ENCODE measurements around the gene FURIN. TPM values are rescaled to one million over a fixed set of nuclear protein-coding genes. Genes with fewer than 3 reads are reported as not detected.
A peak's percentile ranks its signal among the peaks of the same experiment; 100 is the strongest.

Gene FURIN
- total RNA-seq, 4 donors from 2014 or later: 58.7 to 121 (median 92.3) TPM

GRCh38 chr15:90826886-90827435 lies 41.4 kb upstream of the FURIN start:
- ATAC-seq (ENCODE audit: low FRiP score): no peak
- DNase-seq (ENCODE audit: low spot score): no peak
- no peak for TF ChIP-seq CTCF (IDR thresholded peaks at IDR 0.05)

- ATAC-seq (ENCODE audit: low FRiP score) (no peak), DNase-seq (ENCODE audit: low spot score) (no peak)
- TF ChIP-seq CTCF (IDR thresholded peaks at IDR 0.05): no peak
Measured at GRCh38 chr15:90828111-90828510, 40.3 kb upstream of the FURIN start.

GRCh38 chr15:90829126-90829525 lies 39.3 kb upstream of the FURIN start:
- DNase-seq (ENCODE audit: low spot score): no peak
- TF ChIP-seq CTCF (IDR thresholded peaks at IDR 0.05): no peak
- ATAC-seq (ENCODE audit: low FRiP score): no peak

- DNase-seq (ENCODE audit: low spot score): no peak
- ATAC-seq (ENCODE audit: low FRiP score): peak; percentile 55
- TF ChIP-seq CTCF (IDR thresholded peaks at IDR 0.05): no peak
Measured at GRCh38 chr15:90829942-90830440, 38.4 kb upstream of the FURIN start.

- DNase-seq (ENCODE audit: low spot score) (no peak), ATAC-seq (ENCODE audit: low FRiP score) (no peak)
- TF ChIP-seq CTCF (IDR thresholded peaks at IDR 0.05): no peak
Measured at GRCh38 chr15:90834626-90835025, 33.8 kb upstream of the FURIN start.

- DNase-seq (ENCODE audit: low spot score) (no peak), ATAC-seq (ENCODE audit: low FRiP score) (peak; percentile 52)
- TF ChIP-seq CTCF (IDR thresholded peaks at IDR 0.05): no peak
Measured at GRCh38 chr15:90836296-90836871, 32.0 kb upstream of the FURIN start.

GRCh38 chr15:90837094-90837493 lies 31.3 kb upstream of the FURIN start:
- no peak for DNase-seq (ENCODE audit: low spot score)
- TF ChIP-seq CTCF (IDR thresholded peaks at IDR 0.05): no peak

More at GRCh38 chr15:90837094-90837493, 31.3 kb upstream of the FURIN start:
- no peak for ATAC-seq (ENCODE audit: low FRiP score)
